GM12878 (cell line): ENCODE data around the gene TP53I3.

Experiments used
- ASH2L ChIP-seq: fragments of 300-600, 200-600 bp; sonication (generic); IDR thresholded peaks from 2 replicates; pipeline ENCODE4 v1.6.1; 2017; ENCODE audit warnings: low read depth, mild to moderate bottlenecking, borderline replicate concordance
- CBFB ChIP-seq: IDR thresholded peaks from 2 replicates; pipeline ENCODE4 v1.6.1; 2016; ENCODE audit warnings: antibody characterized with exemption, low read depth
- CREM ChIP-seq: IDR thresholded peaks from 2 replicates; pipeline ENCODE4 v1.6.1; 2014; ENCODE audit warnings: antibody characterized with exemption, low read depth
- EZH2 ChIP-seq: IDR thresholded peaks from 2 replicates; pipeline ENCODE4 v1.6.1; 2012; ENCODE audit warnings: low read depth, mild to moderate bottlenecking, control low read depth, inconsistent platforms, low read length, borderline replicate concordance; ENCODE audit not compliant: control insufficient read depth
- FOS ChIP-seq: IDR thresholded peaks from 3 replicates; pipeline ENCODE4 v1.6.1; 2011; ENCODE audit warnings: borderline replicate concordance; ENCODE audit not compliant: insufficient read length; ENCODE audit errors: extremely low read depth
- MEF2A ChIP-seq: IDR thresholded peaks from 2 replicates; pipeline ENCODE4 v1.6.1; 2011; ENCODE audit warnings: low read depth, mild to moderate bottlenecking, low read length, moderate library complexity; ENCODE audit not compliant: insufficient read depth
- PAX5 ChIP-seq: IDR thresholded peaks from 2 replicates; pipeline ENCODE4 v1.6.1; 2011; ENCODE audit warnings: low read depth, low read length, borderline replicate concordance
- POLR2A ChIP-seq: IDR thresholded peaks from 2 replicates; pipeline ENCODE4 v1.6.1; 2011; ENCODE audit warnings: low read depth, mild to moderate bottlenecking, low read length
- ZNF207 ChIP-seq: fragments of 450-650 bp; IDR thresholded peaks from 2 replicates; pipeline ENCODE4 v1.6.1; 2014; ENCODE audit warnings: antibody characterized with exemption, mild to moderate bottlenecking, borderline replicate concordance
- TF ChIP-seq, protein P1 (sequence below): IDR thresholded peaks from 2 replicates; pipeline ENCODE4 v1.6.1; 2011; ENCODE audit warnings: low read depth, low read length, improper control_type of control experiment, borderline replicate concordance
- TF ChIP-seq, protein P2 (sequence below): IDR thresholded peaks from 2 replicates; pipeline ENCODE4 v1.6.1; 2011; ENCODE audit warnings: borderline replicate concordance, low read depth, mild to moderate bottlenecking, moderate library complexity, low read length; ENCODE audit not compliant: insufficient read depth, poor library complexity, severe bottlenecking

DNA sequence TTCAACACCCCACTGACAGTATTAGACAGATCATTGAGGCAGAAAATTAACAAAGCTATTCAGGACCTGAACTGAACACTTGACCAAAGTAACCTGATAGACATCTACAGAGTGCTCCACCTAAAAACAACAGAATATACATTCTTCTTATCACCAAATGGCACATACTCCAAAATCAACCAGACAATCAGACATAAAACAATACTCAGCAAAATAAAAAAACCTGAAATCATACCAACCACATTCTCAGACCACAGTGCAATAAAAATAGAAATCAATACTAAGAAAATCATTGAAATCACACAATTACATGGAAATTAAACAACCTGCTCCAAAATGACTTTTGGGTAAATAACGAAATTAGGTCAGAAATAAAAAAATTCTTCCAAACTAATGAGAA lies 22.7 kb upstream of the TP53I3 start:
- TF ChIP-seq, protein P1, sequence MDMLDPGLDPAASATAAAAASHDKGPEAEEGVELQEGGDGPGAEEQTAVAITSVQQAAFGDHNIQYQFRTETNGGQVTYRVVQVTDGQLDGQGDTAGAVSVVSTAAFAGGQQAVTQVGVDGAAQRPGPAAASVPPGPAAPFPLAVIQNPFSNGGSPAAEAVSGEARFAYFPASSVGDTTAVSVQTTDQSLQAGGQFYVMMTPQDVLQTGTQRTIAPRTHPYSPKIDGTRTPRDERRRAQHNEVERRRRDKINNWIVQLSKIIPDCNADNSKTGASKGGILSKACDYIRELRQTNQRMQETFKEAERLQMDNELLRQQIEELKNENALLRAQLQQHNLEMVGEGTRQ: no peak
- TF ChIP-seq CREM (no peak), FOS (no peak), ASH2L (no peak), CBFB (no peak), ZNF207 (no peak), EZH2 (no peak), PAX5 (no peak), POLR2A (no peak), MEF2A (no peak)
- TF ChIP-seq, protein P2, sequence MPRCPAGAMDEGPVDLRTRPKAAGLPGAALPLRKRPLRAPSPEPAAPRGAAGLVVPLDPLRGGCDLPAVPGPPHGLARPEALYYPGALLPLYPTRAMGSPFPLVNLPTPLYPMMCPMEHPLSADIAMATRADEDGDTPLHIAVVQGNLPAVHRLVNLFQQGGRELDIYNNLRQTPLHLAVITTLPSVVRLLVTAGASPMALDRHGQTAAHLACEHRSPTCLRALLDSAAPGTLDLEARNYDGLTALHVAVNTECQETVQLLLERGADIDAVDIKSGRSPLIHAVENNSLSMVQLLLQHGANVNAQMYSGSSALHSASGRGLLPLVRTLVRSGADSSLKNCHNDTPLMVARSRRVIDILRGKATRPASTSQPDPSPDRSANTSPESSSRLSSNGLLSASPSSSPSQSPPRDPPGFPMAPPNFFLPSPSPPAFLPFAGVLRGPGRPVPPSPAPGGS: no peak
